ENCODE data around the gene BUD31.
A peak's percentile ranks its signal among the peaks of the same experiment; 100 is the strongest.
"Not testable (repeated sequence)": the region's sequence is repeated elsewhere in the genome, so short reads cannot be mapped to it uniquely, and the experiment has no call there.

Gene BUD31

GRCh38 chr7:99402854-99403253 lies 5.9 kb upstream of the BUD31 start:
- DNase-seq, result no peak

- DNase-seq, result no peak
These were observed 5.0 kb upstream of the BUD31 start for GRCh38 chr7:99403764-99404163.

DNA sequence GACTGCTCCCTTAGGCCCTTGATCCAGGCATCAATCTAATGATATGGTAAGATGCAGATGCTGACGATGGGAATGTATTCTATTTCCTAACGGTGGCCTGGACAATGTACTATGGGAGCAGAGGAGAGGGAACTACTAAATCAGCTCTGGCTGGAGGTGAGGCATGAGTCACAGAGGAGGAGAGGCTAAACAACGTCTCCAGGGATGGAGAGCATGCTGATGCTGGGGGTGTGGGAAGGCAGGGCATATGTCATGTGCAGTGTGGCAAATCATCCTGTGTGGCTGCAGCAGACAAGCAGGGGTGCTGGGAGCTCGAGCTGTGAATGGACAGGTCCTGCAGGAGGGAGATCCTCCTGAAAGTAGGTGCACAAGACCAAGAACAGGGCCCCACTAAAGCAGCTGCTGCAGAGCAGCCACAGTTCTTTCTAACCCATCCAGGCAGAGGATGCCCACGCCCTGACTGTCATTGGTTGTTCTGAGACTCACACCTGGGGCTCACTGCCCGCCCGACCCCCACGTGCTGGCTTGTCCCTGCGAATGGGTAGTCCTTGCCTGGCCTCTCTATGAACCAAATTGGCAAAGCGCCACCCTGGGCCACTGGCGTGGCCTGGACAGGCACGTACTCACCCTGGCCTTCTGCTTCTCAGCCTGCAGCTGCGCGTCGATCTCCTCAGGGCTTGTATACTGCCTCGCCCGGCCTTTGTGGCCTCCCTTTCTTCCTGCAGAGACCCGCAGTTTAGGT lies 4.4 kb upstream of the BUD31 start:
- DNase-seq, result no peak

DNA sequence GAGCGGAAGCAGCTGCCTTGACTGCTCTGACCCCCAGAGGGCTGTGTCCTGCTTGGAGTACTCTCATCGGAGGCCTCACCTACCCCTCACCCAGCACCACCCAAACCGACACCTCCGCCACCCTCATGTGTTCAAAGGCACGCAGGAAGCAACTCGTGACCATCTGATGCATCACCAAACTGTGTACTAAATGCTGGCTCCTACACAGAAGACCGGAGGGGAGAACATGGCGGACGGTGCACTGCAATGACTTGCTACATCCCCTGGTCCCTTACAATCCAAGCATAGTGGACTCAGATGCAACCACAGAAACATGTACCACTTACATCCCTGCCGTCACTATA lies 3.8 kb upstream of the BUD31 start:
- no peak for DNase-seq

DNA sequence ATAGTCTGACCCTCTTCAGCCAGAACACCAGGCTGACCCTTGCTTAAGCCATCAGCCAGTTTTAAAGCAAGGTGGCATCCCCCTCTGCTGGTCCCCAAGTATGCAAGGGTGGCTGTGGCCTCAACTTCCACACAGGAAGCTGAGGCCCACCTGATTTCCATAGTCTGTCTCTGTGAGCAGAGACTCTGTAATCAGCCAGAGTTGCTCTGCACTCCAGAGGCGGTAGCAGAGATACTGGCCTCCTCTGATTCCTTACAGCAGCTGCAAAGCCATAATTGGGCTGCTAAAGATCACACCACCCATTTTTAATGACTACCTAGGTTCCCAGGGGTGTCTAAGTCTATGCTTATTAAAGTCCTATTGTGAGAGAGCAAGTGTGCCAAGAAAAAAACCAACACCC lies 2.2 kb upstream of the BUD31 start:
- DNase-seq, result no peak

- peak; percentile 71 for DNase-seq
These were observed 844 bp upstream of the BUD31 start for GRCh38 chr7:99407872-99408378.

- no peak for DNase-seq
These were observed 413 bp downstream of the BUD31 start for GRCh38 chr7:99409192-99409572.

DNA sequence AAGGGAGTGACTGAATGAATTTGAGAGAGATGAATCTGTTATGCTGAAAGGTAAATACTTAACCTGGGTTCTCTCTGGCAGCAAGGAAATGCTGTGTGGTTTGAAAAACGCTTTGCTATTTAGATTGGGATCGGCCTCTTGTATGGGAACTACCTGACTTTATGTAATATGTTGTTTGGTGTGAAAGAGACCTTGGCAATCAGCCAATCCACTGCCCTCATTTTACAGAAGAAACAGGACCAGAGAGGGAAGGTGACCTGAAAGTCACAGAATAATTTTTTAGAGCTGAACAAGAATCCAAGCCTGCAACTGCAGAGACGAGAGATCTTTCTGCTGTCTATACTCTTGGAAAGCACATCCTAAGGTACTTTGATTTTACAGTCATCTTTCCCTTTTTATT lies 1.0 kb downstream of the BUD31 start:
- no peak for DNase-seq

DNA sequence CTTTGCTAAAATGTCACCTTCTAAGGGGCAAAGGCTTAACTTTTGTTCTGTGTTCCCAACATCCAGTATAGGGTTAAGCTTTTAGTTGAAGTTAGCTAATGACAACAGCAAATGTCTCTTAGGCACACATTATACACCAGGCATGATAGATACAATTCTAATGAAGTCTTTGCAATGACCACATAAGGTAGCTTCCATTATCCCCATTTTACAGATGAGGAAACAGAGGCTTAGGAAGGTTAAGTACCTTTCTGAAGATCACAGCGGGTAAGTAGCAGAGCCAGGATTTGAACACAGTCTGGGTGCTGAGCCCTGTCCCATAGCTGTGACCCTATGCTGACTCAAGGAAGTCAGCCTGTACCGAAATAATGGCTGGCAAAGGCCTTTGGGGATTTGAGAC lies 1.9 kb downstream of the BUD31 start:
- DNase-seq, result no peak

- peak; percentile 52 for DNase-seq
These were observed 6.9 kb downstream of the BUD31 start for GRCh38 chr7:99415513-99416127.

DNA sequence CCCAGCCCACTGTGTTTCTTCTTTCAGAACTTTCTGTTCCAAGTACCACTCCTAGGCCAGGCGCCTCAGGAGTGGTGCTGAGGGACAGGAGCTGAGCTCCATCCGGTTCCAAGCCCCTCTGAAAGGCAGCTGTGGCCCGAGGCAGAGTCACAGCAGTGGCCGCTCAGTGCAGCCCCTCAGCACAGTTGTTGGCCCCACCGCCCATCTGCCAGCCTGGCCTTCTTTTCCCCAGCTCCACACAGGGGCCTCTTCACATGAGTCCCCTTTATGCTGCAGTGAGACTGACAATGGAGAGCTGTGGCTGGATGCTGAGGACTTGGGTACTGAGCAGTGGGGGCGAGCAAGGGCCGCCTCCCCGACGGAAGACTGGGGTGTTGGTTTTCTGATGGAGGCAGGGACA lies 9.5 kb downstream of the BUD31 start:
- no peak for DNase-seq

DNA sequence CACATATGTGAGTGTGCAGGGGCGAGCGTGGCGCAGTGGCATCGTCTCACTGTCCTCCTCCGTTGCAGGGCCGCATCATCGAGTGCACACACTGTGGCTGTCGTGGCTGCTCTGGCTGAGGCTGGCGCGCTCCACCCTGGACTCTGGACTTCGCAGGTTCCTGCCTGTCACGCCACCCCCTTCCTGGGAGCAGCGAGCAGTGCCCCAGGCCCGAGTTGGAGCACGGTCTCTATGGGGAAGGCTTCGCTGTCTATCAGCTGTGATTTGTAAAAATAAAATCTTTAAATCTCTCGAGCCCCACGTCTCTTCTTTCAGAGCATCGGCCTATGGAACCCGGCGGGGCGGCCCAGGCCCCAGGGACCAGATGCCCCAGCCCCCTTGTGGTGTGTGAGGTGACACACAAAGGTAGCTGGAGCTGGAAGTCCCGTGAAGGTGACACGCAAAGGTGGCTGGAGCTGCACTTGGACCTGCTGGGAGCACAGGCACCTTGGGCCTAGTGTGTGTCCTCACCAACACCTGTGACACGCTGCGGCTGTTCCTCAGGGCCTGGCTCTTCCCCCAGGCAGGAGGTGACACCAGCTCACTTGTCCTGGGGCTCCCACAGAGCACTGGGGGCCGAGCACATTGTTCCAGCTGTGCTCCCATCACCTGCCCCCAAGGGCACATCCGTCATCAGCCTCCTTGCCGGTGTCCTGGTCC lies 10.7 kb downstream of the BUD31 start:
- no peak for DNase-seq

- no peak for DNase-seq
These were observed 11.4 kb downstream of the BUD31 start for GRCh38 chr7:99420213-99420612.

DNA sequence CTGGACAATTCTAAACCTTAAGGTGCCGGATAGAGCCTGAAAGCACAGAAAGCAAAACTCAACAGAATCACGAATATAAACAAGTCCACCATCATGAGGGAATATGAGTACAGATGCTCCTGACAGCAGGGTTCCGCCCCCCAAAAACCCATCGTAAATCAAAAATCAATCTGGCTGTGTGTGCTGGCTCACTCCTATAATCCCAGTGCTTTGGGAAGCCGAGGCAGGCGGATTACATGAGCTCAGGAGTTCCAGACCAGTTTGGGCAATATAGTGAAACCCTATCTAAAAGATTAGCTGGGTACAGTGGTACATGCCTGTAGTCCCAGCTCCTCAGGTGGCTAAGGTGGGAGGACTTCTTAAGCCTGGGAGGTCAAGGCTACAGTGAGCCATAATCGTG lies 12.2 kb downstream of the BUD31 start:
- DNase-seq, result no peak

GRCh38 chr7:99422186-99422585 lies 13.4 kb downstream of the BUD31 start:
- no peak for DNase-seq

- no peak for DNase-seq
These were observed 13.9 kb downstream of the BUD31 start for GRCh38 chr7:99422625-99423024.

DNA sequence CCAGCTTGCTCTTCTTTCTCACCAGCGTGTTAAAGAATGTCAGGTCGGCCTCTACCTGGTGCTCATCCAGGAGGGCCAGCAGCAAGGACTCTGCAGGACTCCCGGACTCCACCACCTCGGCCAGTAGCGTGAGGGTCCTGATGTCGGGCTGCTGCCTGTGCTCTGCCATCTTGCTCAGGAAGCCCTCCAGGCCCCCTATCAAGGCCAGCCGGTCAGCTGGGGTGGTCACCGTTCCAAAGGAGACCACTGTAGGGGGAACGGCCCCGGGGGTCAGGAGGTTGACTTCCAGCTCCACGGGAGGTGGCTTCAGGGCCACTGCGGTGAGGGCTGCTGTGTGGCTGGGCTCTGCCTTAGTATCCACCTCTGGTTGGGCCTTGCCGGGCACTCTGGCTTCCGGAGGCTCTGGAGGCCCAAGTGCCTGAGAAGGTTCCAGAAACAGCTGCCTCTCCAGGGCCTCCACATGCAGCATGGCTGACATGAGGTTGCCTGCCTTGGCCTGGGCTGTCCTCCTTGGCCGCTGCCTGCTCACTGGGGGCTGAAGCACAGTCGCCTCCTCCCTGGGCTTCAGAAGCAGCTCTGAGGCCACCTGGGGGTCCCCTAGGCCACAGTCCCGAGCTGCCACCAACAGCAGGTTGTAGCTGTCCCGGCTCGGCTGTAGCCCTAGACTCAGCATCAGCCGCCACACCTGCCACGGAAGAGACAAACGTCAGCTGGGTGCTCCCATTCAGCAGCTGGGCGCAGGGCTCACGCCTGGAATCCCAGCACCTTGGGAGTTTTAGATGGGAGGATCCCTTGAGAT lies 16.4 kb downstream of the BUD31 start:
- no peak for DNase-seq

DNA sequence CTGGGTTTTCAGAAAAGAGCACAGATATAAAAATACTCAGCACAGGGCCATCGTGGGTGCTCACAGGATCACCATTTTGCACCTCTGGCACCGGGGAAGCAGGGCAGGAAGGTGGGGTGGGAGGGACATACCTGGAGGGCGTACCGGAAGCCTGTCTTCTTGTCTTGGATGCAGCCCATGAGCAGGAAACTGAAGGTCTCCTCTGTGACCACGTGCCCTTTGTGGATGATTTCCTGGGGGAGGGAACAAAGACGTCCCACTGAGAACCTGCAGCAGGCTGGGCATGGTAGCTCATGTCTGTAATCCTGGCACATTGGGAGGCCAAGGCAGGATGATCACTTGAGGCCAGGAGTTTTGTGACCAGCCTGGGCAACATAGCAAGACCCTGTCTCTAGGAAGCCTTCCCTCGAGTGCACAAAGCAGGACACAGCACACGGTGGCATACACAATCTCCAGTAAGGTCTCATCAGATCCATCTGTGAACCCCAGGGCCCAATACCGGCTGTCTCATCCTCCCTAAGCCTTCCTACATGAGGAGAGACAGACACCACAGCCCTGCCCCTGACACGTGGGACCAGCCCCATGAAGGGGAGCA lies 20.3 kb downstream of the BUD31 start:
- no peak for DNase-seq

- DNase-seq, result no peak
These were observed 21.0 kb downstream of the BUD31 start for GRCh38 chr7:99429756-99430155.

DNA sequence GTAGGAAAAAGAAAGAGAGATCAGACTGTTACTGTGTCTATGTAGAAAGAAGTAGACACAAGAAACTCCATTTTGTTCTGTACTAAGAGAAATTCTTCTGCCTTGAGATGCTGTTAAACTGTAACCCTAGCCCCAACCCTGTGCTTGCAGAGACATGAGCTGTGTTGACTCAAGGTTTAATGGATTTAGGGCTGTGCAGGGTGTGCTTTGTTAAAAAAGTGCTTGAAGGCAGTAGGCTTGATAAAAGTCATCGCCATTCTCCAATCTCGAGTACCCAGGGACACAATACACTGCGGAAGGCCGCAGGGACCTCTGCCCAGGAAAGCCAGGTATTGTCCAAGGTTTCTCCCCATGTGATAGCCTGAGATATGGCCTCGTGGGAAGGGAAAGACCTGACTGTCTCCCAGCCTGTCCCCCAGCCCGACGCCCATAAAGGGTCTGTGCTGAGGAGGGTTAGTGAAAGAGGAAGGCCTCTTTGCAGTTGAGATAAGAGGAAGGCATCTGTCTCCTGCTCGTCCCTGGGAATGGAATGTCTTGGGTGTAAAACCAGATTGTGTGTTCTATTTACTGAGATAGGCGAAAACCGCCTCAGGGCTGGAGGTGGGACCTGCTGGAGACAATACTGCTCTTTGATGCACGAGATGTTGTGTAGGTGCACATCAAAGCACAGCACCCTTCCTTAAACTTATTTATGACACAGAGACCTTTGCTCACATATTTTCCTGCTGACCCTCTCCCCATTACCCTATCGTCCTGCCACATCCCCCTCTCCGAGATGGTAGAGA lies 23.2 kb downstream of the BUD31 start:
- DNase-seq, result not testable (repeated sequence)

GRCh38 chr7:99433158-99433557 lies 24.4 kb downstream of the BUD31 start:
- no peak for DNase-seq

- no peak for DNase-seq
These were observed 29.3 kb downstream of the BUD31 start for GRCh38 chr7:99437946-99438572.

All from femur (tissue), 1 donor.